Skeletal muscle satellite cell (primary cell): ENCODE measurements around the gene TM7SF2. TPM values are rescaled to one million over a fixed set of nuclear protein-coding genes. Genes with fewer than 3 reads are reported as not detected.

ENCODE experiments used
- H3K27me3 ChIP-seq: 2 replicates; pipeline ENCODE4 v1.7.0; 2013; ENCODE audit warnings: low read length; ENCODE audit not compliant: control insufficient read depth, insufficient read depth
- H3K36me3 ChIP-seq: 2 replicates; pipeline ENCODE4 v1.7.0; 2013; ENCODE audit warnings: mild to moderate bottlenecking, control low read depth, low read length; ENCODE audit not compliant: insufficient read depth
- H3K4me1 ChIP-seq: 2 replicates; pipeline ENCODE4 v1.7.0; 2013; ENCODE audit warnings: low read length; ENCODE audit not compliant: control insufficient read depth, insufficient read depth
- H3K4me2 ChIP-seq: 2 replicates; pipeline ENCODE4 v1.7.0; 2013; ENCODE audit warnings: mild to moderate bottlenecking, low read length
- H3K4me3 ChIP-seq: 2 replicates; pipeline ENCODE4 v1.7.0; 2013; ENCODE audit warnings: low read length
- H3K9ac ChIP-seq: 2 replicates; pipeline ENCODE4 v1.7.0; 2013; ENCODE audit warnings: mild to moderate bottlenecking, low read depth, low read length, moderate library complexity
- H3K9me3 ChIP-seq: replicated peaks from 2 replicates; pipeline ENCODE4 v1.7.0; 2013; ENCODE audit warnings: mild to moderate bottlenecking, control low read depth, low read length
- small RNA-seq: library from RNA; depleted of rRNA; stranded (forward); fragments of <200 nt; gene quantifications from one replicate; pipeline ENCODE3, GENCODE V24; 2012

Gene TM7SF2

DNA sequence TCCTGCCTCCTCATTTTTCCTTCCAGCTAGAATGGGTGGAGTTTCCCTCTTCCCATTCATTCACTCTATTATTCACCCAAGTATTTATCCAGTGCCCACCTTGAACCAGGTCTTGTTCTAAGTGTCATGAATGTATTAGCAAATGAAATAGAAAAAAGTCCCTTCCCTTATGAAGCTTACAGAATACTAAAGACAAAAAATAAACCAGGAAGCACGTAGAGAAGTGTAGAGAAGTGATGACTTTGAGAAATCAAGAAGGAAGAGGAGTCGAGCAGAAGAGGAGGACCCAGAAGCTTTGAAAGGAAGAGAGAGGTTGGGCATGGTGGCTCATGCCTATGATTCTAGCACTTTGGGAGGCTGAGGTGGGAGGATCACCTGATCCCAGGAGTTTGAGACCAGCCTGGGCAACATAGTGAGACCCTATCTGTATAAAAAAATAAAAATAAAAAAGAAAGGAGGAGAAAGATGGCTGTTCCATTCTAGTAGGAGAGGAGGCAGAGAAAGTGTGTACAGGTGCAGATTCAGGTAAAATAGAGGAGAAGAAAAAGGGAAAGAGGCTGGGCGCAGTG, 39.7 kb downstream of the TM7SF2 start:
- Histone ChIP-seq H3K4me2 (no peak overlapping the region), H3K4me1 (peaks cover 17% of the 10 kb centered on the region), H3K4me3 (no peak overlapping the region), H3K27me3 (peaks cover 7% of the 10 kb centered on the region), H3K9me3 (no peaks in the 10 kb centered on the region), H3K36me3 (no peaks in the 10 kb centered on the region), H3K9ac (no peak overlapping the region)

DNA sequence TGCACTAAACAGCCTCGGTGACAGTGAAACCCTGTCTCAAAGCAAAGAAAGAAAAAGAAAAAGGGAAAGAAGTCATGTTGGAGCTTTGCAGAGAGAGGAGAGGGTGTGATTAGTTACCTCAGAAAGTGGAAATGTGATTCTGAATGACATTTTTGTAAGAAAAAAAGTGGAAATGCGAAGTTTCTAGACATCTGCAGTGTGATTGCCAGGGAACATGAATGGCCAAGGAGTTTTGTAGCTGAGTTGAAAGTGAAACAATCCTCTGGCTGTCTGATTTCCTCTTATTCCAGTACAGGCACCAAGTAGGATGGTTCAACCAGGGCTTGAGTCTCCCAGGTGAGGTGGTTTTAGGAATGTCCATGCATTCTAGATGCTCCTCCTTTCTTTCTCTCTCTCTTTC, 40.5 kb downstream of the TM7SF2 start:
- Histone ChIP-seq H3K27me3 (peaks cover 7% of the 10 kb centered on the region), H3K36me3 (no peaks in the 10 kb centered on the region), H3K4me1 (peaks cover 17% of the 10 kb centered on the region), H3K9ac (no peak overlapping the region), H3K9me3 (no peaks in the 10 kb centered on the region), H3K4me3 (no peak overlapping the region), H3K4me2 (no peak overlapping the region)

DNA sequence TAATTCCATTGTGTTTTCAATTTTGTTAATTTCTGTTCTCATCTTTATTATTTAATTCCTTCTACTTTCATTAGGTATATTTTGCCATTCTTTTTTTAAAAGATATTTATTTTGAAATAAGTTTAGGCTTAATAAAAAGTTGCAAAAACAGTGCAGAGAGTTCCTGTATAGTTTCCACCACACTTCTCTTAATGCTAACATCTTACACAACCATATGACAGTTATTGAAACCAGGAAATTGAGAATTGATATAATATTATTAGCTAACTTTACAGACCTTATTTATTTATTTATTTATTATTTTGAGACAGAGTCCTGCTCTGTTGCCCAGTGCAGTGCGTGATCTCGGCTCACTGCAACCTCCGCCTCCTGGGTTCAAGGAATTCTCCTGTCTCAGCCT, 44.6 kb downstream of the TM7SF2 start:
- Histone ChIP-seq H3K27me3 (peaks cover 10% of the 10 kb centered on the region), H3K9ac (no peak overlapping the region), H3K9me3 (no peaks in the 10 kb centered on the region), H3K4me1 (no peaks in the 10 kb centered on the region), H3K4me2 (no peak overlapping the region), H3K4me3 (no peak overlapping the region), H3K36me3 (no peaks in the 10 kb centered on the region)

DNA sequence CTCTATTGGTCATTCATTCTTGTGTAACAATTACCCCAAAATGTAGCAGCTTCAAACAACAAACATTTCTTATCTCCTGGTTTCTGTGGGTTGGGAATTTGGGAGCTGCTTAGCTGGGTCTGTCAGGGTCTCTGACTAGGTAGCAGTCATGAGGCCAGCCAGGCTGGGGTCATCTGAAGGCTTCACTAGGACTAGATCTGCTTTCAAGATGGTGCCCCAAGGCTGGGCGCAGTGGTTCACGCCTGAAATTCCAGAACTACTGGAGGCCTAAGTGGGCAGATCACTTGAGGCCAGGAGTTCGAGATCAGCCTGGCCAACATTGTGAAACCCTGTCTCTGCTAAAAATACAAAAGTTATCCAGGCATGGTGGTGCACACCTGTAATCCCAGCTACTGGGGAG, 45.3 kb downstream of the TM7SF2 start:
- Histone ChIP-seq H3K4me2 (no peak overlapping the region), H3K27me3 (peaks cover 10% of the 10 kb centered on the region), H3K36me3 (no peaks in the 10 kb centered on the region), H3K4me1 (no peaks in the 10 kb centered on the region), H3K9me3 (no peaks in the 10 kb centered on the region), H3K9ac (no peak overlapping the region), H3K4me3 (no peak overlapping the region)

DNA sequence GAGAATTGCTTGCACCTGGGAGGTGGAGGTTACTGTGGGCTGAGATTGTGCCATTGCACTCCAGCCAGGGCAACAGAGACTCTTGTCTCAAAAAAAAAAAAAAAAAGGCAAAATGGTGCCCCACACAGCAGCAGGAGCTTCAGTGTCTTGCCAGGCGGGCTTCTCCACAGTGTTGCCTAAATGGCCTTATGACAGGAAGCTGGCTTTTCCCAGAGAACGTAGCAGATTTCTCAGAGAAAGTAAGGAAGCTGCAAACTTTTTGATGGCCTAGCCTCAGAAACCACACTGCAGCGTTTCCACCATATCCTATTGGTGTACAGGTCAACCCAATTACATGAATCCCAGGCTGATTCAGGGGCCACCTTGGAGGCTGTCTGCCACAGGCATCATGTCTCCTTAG, 45.7 kb downstream of the TM7SF2 start:
- no peaks in the 10 kb centered on the region for H3K9me3 ChIP-seq
- H3K4me2 ChIP-seq: no peak overlapping the region
- peaks cover 7% of the 10 kb centered on the region for H3K27me3 ChIP-seq

DNA sequence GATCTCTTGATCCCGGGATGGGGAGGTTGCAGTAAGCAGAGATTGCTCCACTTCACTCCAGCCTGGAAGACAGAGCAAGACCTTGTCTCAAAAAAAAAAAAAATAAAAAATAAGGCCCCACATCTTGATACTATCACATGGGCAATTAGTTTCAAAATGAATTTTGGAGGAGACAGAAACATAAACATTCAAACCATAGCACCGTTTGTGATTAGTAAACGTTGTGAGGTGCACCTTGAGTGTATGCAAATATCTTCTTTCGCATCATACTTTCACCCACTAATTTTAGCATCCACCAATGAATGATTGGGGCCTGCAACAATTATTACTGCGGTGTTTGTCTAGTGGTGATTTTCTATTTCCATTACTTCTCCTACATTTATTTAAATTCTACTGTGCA, 47.3 kb downstream of the TM7SF2 start:
- H3K27me3 ChIP-seq: peaks cover 3% of the 10 kb centered on the region
- H3K4me1 ChIP-seq: no peaks in the 10 kb centered on the region
- H3K36me3 ChIP-seq: no peaks in the 10 kb centered on the region
- no peaks in the 10 kb centered on the region for H3K9me3 ChIP-seq
- H3K9ac ChIP-seq: no peak overlapping the region
- no peak overlapping the region for H3K4me3 ChIP-seq
- H3K4me2 ChIP-seq: no peak overlapping the region

More for the DNA sequence above, 45.7 kb downstream of the TM7SF2 start:
- Histone ChIP-seq H3K4me1 (no peaks in the 10 kb centered on the region), H3K36me3 (no peaks in the 10 kb centered on the region), H3K4me3 (no peak overlapping the region), H3K9ac (no peak overlapping the region)

DNA sequence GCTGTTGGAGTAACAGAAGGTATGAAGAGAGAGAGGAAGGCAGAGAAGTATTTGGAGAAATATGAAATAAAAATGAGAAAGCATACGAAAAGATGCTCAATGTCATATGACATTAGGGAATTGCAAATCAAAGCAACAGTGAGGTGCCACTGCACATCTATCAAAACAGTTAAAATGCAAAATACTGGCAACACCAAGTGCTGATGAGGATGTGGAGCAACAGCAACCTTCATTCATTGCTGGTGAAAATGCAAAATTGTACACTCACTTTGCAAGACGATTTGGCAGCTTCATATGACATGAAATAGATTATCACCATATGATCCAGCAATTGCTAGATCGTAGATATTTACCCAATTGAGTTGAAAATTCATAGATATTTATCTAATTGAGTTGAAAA, 49.0 kb downstream of the TM7SF2 start:
- Histone ChIP-seq H3K4me2 (no peak overlapping the region), H3K4me3 (no peak overlapping the region), H3K9me3 (no peaks in the 10 kb centered on the region), H3K27me3 (peaks cover 3% of the 10 kb centered on the region), H3K36me3 (no peaks in the 10 kb centered on the region), H3K4me1 (no peaks in the 10 kb centered on the region), H3K9ac (no peak overlapping the region)

DNA sequence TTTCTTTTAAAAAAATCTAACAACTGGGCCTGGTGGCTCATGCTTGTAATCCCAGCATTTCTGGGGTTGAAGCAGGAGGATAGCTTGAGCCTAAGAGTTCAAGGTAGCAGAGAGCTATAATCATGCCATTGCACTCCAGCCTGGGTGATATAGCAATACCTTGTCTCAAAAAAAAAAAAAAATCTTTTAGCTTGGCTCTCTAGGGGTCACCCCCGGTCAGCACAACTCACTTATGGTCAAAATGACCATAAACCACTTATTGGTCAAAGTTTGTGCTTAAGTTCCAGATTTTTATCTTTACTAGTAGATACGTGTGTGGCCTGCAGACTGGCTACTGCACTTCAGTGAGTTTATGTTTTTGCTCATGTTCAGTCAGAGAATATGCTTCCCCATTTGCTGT, 52.0 kb downstream of the TM7SF2 start:
- peaks cover 3% of the 10 kb centered on the region for H3K27me3 ChIP-seq
- no peaks in the 10 kb centered on the region for H3K4me1 ChIP-seq
- no peaks in the 10 kb centered on the region for H3K36me3 ChIP-seq
- H3K4me3 ChIP-seq: no peak overlapping the region
- H3K9me3 ChIP-seq: no peaks in the 10 kb centered on the region
- H3K9ac ChIP-seq: no peak overlapping the region
- no peak overlapping the region for H3K4me2 ChIP-seq

Small RNA genes lying within 50 kb of the gene (small RNA-seq; reads per million reads assigned to genes)
- gene HIGD1AP10 (not detected), gene PDCL2P2 (not detected), gene RNU2-23P (67.6 reads per million, percentile 96 among the genes with 10 or more reads in this experiment)
